ENCODE measurements around the gene ITGA2B.
"Not testable (repeated sequence)": the region's sequence is repeated elsewhere in the genome, so short reads cannot be mapped to it uniquely, and the experiment has no call there.

Gene ITGA2B

GRCh38 chr17:44390250-44390870 lies 911 bp upstream of the ITGA2B start:
- no peak for DNase-seq (ENCODE audit: low spot score)

GRCh38 chr17:44389723-44390202 lies 314 bp upstream of the ITGA2B start:
- DNase-seq (ENCODE audit: low spot score): no peak

DNA sequence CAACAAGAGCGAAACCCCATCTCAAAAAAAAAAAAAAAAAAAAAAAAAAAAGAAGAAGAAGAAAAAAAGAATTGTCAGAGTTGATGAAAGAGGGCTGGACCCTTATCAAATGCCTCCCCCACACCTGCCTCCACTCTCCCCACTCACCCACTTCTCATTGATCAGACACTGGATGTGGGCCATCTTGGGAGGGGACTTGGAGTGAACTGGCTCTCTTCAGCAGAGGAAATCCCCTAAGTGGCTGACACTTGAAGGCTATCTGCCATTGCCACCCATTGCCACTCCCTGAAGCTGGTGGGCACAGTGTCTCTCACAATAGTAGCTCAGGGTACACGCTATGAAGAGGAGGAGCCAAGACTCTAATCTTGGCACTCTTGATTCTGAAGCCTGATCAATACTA lies 1.6 kb downstream of the ITGA2B start:
- no peak for DNase-seq (ENCODE audit: low spot score)

DNA sequence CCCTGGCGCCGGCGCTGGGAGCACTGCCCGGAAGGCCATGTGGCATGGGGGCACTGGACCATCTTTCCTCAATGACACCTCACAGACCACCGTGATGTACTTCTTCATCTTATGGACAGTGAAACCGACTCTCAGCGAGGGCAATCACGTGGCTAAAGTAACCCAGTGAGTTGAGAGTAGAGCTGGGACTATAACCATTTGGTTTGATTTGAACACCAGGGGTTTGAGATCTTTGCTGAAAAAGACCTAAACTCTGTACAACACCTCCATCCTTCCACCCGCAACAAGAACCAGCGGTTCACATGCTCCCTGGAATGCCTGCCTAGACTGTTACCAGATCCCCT lies 3.3 kb downstream of the ITGA2B start:
- DNase-seq (ENCODE audit: low spot score): no peak

DNA sequence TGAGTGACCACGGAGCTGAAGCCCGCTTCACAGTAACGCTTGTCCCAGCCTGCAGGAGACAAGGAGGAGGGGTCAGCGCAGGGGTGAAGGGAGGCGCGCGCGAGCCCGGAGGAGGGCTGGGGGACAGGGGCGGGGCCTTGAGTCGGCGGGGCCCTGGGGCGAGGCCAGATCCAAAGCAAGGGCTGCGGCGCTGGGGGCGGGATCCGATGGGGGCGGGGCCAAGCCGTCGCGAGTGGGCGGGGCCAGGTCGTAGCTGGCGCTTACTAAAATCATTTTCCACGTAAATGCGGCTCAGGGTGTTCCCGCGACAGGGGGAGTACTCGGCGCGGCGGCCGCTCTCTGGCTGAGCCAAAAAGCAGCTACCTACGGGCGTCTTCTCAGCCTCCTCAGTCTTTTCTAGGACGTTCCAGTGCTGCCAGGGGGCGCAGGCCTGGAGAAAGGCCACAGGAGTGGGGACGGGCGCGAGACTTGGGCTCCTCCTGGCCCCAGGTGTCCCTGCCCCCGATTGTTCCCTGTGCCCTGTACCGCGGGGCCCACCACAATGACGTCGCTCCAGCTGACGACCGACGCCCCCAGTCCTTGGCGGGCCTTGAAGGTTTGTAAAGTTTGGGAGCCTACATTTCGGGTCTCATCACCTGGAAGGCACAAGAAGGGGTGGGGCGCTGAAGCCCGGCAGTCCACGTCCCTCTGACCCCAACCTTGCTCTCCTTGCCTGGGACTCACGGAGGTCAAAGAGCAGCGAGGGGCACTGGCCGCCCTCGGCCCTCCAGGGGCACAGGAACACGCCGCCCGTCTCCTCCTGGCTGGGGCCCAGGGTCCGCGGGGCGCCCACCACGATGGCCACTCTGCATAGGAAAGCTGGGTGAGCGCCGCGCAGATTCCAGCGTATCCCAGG lies 3.9 kb downstream of the ITGA2B start:
- DNase-seq (ENCODE audit: low spot score): peak; percentile 98

- DNase-seq (ENCODE audit: low spot score): peak; percentile 84
Measured at GRCh38 chr17:44384823-44385286, 4.6 kb downstream of the ITGA2B start.

DNA sequence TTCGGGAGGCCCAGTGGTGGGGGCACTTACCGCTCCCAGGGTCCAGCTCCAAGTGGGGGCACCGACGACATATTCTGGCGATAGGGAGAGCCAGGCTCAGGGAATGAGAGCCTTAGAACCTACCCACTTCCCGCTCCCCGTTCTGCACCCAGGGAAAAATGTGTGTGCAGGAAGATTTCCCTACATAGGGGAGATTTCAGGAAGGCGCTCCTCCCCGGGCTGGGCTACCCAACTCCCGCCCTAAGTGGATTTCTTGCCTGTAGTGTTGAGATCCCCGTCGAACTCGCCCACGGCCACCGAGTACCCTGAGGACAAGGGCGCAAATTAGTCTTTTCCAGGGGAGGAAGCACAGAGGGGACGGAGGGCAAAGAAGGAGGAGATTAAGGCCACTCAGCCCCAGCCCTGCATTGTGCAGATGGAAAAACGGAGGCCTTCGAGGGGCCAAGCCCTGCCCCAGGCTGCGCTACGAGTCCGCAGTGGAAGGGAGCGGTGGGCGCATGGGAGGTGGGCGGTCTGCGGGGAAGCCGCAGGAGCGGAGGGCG lies 5.1 kb downstream of the ITGA2B start:
- no peak for DNase-seq (ENCODE audit: low spot score)

DNA sequence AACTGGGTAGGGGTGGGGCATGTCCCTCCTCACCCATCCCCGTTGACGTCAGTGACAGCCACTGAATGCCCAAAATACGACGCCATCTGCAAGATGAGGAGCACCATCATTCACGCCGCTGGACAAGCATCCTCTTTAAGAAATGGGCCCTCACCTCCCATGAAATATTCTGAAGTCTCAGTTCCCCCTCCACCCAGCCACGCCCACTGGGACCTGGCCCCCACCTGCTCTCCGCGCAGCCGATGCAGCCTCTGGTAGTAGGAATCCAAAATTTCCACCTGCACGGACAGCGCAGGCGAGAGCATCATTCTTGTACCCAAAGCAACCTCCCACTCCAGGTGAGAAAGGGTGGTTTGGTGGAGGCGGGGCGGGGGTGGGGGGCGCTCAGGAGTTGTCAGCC lies 5.6 kb downstream of the ITGA2B start:
- DNase-seq (ENCODE audit: low spot score): no peak

DNA sequence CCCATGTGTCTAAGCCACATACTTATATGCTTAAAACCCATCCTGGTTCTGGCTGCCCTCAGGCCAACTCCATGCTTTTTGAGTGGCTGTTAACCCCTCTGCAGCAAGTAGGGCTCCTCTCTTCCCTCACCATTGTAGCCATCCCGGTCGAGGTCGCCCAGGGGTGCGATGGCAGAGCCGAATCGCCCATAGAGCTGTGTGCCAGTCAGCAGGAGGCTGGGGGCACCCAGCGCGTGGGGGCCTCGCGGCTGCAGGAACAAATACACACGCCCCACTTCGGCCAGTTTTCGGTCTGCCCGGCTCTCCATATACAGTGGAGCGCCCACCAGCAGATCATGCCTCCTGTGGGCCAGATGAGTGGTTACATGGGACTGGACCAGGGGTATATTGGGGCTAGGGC lies 6.1 kb downstream of the ITGA2B start:
- DNase-seq (ENCODE audit: low spot score): no peak

DNA sequence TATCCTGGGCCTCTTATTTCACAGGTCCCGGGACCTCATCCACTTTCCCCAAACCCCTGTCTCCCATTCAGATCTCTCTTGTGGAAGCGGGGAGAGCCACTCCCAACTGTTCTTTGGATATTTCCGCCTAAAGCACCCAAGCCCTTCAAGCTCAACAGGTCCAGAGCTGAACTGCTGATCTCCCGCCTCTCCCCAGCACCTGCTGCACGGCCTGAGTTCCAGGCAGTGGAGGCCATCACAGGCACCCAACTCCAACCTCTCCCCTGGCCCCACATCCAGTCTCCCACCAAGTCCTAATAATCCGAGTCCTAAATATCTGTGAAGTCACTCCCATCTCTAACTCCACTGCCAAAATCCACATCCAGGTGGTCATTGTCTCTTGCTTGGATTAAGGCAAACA lies 6.5 kb downstream of the ITGA2B start:
- DNase-seq (ENCODE audit: low spot score): no peak

DNA sequence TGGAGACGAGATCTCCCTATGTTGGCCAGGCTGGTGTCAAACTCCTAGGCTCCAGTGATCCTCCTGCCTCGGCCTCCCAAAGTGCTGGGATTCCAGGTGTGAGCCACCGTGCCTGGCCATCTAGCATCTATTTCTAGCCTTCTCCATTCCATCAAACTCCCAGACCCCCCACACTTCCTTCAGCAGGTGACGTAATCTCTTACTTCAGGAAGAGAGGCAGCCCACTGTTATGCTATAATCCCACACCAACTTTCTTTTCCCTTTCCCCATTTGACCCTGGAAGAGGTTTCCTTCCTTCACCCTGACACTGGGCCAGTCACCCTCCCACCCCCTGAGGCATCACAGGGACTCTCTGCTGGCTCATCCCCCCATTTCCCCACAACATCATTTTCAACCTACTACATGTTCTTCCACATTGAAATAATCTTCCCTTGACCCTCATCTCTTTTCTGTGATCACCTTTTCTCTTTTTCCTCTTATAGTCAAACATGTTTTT lies 7.6 kb downstream of the ITGA2B start:
- DNase-seq (ENCODE audit: low spot score): no peak

DNA sequence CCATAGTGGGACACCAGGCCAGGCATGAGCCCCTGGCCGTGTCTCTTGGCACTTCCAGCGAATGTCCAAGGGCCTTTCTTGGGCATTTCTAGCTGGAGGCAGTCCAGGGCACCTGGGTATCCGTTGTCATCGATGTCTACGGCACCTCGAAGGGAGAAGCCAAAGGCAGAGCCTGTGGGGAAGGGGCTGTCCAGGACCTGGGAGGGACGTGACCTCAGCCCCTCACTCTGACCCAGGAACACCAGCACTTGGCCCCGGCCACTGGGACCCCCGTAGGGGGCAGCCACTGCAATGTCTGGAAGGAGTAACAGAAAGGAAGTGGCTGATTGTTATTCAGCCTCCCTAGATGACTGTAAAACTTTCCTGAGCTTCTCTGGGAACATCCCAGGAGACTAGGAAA lies 8.7 kb downstream of the ITGA2B start:
- DNase-seq (ENCODE audit: low spot score): no peak

GRCh38 chr17:44379887-44380286 lies 9.6 kb downstream of the ITGA2B start:
- DNase-seq (ENCODE audit: low spot score): no peak

DNA sequence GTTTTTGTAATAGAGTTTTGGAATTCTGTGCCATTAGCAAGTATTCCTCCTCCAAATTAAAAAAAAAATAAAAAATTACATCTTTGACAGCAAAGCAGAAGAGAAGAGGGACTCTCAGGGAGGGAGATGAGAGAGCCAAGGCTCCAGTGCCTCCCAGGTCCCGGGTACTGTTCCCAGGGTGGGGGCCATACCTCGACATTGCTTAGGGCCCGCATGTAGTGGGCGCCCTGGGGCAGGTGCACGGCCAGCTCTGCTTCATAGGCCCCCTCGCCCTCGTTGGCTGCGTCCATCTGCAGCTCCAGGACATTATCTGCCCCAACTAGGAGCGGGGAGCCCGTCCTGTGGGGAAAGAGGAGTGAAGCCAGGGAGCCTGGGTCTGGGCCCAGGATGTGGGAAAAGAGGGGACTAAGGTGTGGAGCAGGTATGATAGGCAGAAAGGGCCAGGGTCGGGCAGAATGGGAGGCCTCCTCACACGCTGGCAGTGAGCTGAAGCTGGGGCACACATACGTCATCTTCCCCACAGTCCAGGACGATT lies 11.2 kb downstream of the ITGA2B start:
- DNase-seq (ENCODE audit: low spot score): no peak

GRCh38 chr17:44376779-44377178 lies 12.7 kb downstream of the ITGA2B start:
- no peak for DNase-seq (ENCODE audit: low spot score)

DNA sequence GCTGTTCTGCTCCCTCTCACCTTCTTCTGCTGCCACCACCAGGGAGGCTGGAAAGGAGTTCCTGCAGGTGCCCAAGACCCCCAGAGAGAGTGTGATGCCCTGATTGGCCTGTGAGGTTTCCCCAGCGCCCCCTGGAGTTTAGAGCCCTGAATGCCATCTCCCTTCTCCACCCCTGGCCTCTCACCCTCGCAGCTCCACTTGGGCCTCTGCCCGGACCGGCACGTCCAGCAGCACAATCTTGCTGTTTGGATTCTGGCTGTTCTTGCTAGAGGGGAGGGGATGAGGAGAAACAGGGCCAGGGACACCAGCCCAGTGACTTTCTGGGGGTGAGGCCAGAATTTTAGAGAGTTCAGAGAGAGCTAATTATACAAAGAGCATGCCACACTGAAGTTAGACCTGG lies 13.3 kb downstream of the ITGA2B start:
- peak; percentile 80 for DNase-seq (ENCODE audit: low spot score)

- no peak for DNase-seq (ENCODE audit: low spot score)
Measured at GRCh38 chr17:44375196-44376017, 14.0 kb downstream of the ITGA2B start.

DNA sequence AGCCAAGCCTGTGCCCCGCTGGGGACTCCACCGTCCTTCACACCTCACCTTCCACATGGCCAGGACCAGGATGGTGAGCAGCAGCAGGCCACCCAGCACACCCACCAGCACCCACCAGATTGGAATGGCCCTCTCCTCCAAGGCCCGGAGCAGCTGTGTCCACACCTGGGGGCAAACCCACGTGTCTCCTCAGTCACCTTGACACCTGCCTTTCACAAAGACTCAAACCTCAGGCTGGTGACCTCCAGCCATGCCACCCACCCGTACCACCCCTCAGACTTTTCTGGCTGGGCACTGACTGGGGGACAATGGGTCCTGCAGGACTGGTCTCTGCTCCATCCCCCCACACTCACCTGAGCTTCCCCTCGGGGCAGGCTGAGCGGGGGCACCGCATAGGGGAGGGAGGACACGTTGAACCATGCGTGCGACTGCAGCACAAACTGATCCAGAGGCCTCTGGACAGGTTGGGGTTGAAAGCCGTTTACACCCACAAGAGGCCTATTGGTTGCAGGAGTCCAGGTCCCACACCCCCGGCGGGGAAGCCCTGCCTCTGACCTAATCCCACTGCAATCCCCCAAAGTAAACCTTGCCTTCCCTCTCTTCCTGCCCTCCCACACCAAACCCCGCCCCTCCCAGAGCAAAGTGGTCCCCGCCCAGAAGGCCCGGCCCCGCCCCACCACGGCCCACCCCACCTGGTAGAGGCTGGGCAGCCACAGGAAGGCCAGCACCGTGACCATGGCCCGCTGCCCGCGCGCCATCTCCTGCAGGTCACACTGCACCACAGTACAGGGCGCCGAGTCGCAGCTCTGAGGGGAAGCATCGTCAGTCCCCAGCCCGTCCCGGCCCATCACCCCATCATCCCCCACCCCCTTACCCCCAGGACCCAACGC lies 14.9 kb downstream of the ITGA2B start:
- DNase-seq (ENCODE audit: low spot score): peak; percentile 77

GRCh38 chr17:44372036-44372435 lies 17.4 kb downstream of the ITGA2B start:
- no peak for DNase-seq (ENCODE audit: low spot score)

DNA sequence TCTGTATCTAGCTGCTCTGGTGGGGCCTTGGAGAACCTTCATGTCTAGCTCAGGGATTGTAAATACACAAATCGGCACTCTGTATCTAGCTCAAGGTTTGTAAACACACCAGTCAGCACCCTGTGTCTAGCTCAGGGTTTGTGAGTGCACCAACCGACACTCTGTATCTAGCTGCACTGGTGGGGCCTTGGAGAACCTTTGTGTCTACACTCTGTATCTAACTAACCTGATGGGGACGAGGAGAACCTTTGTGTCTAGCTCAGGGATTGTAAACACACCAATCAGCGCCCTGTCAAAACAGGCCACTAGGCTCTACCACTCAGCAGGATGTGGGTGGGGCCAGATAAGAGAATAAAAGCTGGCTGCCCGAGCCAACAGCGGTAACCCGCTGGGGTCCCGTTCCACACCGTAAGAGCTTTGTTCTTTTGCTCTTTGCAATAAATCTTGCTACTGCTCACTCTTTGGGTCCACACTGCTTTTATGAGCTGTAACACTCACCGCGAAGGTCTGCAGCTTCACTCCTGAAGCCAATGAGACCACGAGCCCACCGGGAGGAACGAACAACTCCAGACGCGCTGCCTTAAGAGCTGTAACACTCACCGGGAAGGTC lies 19.9 kb downstream of the ITGA2B start:
- DNase-seq (ENCODE audit: low spot score): not testable (repeated sequence)
